CD4-positive, alpha-beta T cell treated with Interleukin-6 at 100 ng/mL for 8 hours (primary cell): Measurements from ENCODE around the gene INHBA.

ENCODE experiments used
- DNase-seq: peaks from one replicate; pipeline ENCODE4 v3.0.0-alpha.2; 2020; ENCODE audit warnings: mixed read lengths, low spot score

Gene INHBA

DNA sequence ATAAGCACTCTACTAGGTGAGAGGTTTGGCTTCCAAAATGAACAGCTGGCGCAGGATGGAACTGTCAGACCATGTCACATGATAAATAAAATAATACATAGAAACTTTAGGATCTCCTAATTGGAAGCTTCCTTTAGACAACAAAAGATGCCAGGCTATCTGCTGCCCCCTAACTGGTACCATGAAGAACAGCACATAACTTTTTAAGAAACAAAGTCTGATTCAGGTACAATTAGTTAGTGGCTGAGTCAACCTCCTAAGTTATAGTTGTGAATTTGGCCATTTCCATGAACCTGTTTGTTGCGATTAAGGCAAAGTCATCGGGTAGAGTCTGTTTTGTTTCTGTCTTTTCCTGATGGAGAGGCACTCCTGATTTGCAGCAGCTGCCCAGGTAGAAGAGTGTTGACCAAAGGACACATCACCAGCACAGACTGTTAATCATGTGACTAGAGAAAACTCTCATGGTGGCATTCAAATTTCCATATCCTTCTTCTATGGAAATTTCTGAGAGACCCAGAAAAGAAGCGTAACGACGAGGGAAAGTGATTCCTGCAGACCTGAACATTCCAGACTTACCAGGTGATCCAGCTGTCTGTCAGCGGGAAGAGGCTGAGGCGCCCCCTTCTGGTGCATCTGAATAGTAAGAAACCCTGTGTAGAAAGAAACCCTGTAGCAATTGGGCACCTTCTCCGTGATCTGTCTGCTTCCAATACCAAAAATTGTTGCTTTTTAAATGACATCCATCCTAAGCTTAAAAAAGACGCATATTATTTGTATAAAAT lies 8.6 kb upstream of the INHBA start:
- DNase-seq: no peak

DNA sequence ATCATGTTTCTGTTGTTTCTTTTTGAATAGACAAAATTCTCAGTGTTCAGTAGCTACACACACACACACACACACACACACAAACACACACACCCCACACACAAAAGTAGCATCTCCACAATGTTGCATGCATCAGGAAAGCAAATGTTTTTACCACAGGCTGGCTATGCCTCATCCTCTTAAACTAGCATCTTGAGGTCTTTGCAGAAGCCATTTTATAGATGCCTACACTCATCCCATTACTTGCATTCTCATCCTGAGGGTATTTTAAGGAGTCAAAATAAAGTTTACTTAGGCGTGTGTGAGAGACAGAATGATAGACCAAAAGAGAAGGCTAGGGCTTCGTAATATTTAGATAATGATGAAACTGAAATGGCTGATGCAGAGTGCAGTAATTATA lies 7.9 kb upstream of the INHBA start:
- no peak for DNase-seq

DNA sequence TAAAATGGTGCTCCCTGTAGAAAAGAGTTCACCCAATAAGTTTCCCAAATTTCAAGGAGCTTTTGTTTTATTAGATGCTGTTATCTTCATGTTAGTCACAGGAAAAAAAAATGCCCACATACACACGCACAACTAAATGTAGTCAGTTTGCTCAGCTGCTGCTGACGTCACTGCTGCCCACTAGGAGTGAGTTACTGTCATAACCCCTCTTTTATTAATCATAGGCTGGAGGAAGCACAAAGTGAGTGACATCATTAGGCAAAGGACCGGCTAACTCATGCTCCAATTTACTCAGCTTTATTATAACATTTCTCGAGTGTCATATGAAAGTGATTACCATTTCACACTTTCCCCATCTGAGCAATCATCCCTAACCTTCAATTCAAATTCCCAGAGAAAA lies 6.7 kb upstream of the INHBA start:
- no peak for DNase-seq

DNA sequence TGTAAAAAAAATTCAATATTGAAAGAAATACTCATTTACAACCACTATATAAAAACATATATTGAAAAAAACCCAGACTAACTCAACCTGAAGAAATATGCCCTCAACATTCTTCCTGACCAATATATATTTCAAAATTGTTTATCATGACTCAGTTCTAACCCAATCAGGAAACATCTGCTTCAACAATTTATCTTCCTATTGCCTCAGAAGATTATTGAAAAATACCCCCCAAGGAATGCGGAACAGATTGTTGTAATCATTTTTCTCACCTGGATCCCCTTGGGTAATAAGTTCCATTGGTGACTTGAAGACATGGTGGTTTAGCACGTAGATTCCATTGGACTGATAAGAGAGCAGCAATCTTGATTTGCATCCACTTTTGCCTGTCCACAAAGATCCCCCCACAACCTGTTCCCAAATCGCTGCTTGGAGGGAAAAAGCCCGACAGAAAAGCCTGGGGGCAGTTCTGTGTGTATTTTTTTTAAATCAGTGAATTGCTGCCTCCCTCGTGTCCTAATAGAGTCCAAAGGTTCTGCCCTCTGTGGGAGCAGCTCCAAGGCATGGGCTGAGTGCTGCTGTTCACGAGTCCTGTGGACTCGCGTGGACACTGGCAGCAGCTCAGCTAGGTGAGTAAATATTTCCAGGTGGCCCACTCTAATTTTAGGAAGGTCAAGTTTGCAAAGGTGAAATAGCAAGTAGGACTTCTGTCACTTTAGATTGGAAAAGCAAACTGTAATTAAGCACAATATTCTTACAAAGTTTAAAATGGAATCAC lies 5.9 kb upstream of the INHBA start:
- DNase-seq: no peak

DNA sequence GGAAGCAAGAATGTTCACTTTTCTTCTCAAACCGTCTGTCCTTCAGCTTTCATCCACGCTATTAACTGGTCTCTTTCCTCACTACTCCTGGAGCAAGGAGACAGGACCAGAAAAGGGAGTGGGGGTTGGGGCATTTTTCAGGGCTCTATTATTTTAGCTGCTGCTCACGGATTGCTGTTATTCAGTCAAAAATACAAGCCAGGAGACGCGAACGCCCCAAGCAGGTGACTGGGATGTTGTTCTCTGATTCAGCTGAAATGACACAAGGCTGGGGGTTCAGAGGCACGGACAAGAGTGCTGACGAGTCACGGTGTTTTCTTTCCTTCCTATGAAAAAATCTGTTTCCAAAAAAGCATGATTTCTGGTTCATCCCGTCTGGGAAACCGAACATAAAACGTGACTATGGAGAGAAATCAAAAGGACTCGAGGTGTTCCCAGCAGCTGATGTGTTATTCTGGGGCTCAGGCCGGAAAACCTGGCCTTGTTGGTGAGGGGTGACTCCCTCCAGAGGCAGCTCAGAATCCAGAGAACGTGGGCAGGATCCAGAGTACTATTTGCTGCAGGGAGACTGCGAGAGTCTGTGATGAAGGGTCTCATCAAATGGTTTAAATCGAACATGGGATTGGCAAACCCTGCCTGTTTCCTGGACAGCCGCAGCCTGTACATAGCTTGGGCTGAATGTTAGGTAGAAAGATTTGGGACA lies 3.5 kb upstream of the INHBA start:
- no peak for DNase-seq

DNA sequence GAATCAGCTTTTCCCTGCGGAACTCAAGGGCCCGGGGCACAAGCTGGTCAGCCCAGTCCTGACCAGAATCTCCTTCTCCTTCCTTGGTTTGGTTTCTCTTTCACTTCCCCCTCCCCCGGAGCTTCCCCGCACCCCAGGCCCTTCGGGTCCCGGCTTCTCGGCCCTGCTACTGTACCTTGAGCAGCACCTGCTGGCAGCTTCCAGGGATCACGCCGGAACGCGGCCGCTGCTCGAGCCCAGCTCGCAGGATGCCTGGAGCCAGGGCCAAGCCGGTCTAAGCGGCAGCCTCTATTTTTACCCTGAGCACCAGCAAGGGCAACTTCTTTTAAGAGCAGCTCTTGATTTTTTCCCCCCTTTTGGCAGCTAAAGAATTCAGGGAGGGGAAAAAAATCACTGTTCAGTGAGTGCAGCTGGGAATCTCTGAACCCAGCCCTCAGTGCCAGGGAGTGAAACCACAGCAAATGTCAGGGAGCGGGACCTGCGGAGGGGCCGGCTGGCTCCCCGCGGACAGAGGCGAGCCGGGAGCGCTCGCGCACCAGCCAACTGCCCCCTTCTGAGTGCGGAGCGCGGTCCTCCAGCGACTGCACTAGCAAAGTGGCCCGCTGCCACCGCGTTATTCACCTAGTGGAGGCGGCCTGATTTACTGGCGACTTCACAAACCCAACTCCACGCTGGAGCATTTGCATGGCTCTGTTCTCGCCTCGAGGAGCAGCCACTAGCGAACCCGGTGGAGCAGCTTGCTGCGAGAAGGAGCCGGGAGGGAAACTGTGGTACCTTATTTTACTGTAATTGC lies 2.4 kb upstream of the INHBA start:
- DNase-seq: peak; percentile 15

DNA sequence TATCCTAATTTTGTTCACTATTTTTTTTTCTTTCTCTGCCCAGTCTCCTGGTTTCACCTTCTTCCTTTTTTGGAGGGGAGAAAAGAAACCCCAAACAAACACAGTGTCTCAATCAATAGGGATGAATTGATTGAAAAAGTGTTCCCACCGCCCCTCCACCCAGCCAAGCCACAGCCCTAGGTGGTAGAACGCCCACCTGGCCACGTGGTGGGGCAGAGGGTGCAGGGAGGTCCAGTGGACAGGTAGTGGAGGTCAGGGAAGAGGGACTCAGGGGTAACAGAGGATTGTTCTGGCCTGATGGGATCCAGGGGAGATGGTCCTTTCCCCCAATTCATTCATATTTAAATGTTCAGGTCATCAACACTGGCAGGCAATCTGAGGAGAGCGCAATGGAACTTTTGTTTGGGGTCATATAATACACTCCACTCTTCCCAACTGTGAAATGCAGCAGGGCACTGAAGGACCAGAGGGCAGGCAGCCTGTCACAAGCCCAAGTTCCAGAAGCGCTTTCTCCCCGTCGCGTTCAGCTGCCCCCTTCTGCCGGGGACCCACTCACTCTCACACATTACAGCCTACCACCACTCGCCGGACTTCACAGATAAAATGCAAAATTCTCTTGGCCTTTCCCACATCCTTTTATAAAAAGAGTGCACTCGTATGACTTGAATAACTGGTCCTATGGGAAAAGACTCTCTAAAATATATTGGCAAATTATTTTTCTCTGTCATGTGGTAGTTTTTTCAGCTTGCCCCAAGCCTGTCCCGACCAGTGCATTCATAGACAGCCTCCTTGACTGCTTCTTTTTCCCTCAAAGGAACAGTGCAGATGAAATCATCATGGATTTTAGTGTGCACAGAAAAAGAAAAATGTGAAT lies 1.6 kb downstream of the INHBA start:
- DNase-seq: no peak

DNA sequence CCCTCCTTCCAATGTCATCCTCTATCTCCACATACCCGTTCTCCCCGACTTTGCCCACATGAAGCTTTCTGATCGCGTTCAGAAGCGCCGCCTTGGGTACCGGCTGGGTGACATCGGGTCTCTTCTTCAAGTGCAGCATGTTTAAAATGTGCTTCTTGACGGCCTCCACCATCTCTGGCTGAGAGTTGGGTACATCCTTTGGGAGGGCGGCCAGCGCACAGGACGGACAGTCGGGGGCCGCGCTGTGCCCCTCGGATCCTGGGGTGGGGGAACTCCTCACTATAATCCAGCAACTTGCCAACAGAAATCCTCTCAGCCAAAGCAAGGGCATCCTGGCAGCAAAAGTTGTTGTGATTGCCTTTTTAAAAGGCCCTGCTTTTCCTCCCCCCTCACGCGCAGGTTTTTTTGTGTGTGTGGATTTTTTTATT lies 2.8 kb downstream of the INHBA start:
- DNase-seq: no peak

DNA sequence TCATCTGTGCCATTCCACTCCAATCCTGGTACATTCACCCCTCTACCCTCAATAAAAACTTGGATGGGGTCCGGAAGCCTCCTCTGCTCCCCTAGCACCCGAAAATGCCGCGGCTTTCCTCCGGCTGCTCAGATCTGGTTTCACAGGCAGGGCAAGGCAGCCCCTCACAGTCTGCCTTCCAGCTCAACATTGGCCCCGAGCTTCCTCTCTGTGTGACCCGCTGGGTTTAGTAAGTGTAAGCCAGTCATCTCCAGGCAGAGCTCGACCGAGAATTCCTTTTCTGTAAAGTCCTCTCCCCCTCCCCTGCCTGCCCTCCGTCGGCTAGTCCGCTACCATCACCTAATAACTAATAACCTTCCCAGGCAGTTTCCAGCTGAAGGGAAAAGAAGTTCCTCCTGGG lies 3.4 kb downstream of the INHBA start:
- DNase-seq: no peak

DNA sequence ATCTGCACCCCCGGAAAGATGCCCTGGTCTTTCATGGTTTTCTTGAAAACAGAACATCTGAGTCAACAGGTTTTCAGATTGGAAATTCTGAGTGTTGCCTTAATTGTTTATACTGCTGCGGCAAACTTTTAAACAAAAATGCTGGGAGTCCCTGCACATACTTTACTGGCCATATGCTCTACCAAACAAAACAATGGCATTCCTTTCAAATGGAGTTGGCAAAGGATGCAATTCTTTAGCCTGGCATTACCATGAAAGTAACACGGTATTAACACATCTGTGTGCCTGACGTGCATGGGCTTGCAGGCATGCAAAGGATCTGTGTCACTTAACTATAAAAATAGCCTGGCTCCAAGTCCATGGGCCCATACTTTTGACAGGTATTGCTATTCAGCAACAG lies 4.2 kb downstream of the INHBA start:
- DNase-seq: no peak

DNA sequence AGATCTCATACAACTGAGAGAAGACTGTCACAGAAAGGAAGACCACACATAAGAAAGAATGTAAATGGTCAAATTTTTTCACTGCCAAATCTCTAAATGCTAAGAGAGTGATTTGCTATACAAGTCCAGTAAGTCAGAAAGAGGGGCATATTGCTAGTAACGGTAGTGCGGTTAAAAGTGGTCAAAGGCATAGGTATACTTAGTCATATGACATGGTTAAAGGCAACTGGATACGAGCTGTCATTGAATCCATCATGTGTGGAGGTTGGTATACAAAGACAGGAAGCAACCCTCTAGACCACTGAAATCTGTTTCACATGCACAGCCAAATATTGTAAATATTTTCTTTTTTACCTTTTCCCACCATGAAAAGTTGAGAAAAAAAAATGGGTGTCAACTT lies 4.8 kb downstream of the INHBA start:
- DNase-seq: no peak

DNA sequence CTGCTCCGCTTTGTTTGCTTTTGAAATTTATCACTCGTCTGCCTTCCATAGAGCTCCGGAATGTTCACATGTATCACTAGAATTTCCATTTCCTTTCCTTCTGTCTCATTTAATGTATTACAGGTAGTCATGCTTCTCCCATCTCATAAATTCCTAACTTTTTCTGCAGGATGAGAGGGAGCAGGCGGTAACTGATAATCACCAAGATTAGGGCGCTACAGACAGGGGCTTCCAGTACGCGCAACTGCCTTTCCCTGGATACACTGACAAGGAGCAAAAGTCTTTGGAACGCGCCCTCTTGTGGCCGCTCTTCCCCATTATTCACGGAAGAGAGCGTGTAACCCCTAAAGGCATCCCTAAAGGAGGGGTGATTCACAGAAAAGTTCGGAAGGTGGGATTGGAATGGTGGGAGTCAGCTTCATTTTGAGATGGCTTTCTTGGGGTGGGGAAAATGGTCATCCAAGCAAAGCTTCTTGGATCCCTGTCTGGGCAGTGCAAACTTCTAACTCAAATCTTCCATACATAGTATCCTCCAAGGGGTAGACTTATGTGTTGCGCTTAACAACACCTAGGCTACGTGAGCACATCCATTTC lies 6.5 kb downstream of the INHBA start:
- DNase-seq: no peak

DNA sequence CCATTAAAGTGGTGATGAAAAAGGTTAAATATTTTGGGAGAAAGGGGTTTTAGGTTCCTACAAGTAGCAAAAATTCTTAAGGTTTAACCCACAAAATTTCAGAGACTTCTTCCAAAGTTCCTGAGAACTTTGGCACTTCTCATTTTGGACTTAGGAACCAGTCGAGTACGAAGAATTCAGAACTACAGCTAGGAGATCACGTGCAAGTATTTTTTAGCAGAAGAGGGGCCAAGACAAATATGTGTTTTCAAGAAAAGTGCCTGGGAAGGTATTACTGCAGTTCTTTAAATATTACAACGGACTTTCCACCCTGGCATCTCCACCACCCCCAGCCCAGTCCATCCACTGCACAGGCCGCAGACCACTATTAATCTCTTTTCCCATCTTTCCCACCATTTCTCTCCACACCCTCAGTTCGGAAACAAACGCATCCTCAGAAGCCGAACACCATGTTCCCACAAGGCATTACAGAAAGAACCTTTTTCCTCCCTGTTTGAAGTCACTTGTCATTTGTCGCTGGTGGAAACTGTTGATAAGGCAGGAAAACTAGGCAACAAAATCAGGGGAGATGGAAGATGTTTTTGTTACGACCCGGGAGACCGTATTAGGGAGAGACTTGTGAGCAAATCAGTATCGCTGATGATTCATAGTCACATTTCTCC lies 7.1 kb downstream of the INHBA start:
- no peak for DNase-seq

DNA sequence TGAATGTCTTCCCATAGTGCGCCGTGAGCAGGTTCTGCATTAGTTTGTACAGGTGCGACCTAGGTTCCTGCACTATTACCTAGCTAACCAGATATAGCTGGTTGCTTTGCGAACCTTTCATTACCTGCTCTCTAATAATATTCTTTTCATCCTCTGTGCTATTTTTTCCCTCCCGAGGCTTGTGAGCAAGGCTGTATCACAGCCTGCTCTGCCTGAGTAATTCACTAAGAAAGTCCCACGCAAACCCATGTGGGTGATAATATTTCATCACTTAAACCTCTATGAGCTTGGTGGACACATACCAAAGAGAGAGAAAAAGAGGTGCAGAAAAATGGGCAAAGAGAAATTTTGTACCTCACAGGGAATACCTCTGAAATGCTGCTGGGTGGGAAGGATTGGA lies 8.4 kb downstream of the INHBA start:
- DNase-seq: no peak

DNA sequence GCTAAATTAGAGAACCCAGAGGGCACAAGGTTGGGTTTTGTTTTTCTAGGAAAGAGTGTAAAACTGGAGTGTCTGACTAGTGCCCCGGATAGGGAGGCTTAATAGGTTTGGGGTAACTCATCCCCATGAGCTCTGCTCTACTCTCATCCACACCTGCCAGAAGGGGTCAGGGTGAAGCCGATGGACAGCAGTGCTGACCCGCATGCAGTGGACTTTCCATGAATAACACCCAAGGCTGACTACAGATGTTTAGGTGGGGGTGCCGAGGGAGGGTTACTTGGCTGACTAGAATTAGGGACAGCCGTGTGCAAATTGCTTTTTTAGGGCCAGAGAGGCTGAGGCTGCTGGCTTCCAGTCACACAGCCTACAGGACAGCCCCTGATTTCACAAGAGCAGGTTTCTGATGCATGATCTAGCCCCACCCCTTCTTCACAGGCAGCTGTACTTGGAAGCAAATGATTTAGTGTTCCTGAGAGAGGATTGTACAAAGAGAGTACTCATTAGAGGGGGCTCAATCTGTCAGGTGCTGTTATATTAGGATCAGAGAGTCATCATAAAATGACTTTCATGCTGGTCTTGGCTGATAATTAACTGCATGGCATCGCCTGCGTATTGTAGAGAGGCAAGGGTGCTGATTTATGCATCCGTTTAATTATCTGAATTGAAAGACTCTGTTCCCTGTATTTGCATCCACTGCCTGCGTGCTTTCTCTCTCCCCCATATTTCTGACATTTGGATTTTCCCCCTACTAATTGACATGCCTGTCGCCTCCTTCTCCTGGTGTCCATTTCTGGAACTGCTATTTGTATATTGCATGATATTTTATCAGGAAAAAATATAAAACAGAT lies 9.5 kb downstream of the INHBA start:
- DNase-seq: no peak

DNA sequence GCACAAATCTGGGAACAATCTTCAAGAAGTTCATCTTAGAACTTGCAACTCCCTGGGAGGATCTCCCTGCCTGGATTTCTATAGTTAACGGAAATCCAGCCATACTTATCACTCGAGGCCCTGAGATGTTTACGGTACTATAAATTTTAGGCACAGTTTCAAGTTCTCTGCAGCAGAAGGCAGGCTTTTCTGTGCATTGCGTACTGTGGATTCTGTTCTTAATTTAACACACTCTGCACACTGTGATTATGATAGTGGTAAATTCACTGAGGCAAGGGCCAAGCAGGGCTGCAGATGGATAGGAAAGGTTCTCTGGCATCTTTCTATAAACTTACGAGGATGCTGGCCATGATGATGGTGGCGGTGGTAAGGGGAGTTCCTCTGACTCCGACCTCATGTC lies 10.6 kb downstream of the INHBA start:
- DNase-seq: no peak

DNA sequence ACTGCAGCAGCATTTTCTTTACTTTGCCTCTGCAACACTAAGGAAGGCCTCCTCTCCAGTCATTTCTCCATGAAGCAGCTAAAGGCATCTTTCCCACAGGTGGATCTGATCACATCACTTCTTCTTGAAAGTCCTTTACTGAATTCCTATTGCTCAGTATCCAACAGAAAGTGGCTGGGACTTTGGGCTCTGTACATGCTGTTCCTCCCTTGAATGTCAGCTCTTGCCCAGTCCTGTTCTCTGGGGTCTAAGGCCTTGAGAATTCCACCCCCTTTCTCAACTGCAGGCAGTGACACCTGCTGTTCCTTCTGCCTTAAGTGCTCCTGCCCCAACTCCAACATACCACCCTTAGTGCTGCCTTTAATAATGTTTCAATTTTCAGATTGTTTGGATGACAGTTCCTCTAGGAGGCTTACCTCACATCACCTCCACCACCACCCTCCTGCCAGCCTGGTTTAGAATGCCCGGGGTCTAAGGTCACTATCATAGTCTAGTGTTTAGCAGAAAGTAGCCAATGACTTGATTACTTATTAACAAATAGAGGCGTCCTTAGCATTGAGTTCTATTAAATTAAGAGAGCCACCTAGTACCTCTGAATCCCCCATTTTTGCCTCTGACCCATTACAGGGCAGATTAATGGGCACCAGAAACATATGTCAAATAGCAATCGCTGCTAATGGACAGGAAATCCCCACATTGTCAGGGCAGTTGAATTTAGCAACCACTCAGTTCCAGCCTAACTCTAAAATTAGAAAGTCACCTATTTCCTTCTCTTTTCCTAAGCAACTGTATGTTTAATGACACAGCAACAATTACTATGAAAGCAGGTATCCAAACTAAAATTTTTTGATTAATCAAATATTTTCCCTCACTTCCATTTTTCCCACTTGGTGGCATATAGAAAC lies 11.4 kb downstream of the INHBA start:
- no peak for DNase-seq

DNA sequence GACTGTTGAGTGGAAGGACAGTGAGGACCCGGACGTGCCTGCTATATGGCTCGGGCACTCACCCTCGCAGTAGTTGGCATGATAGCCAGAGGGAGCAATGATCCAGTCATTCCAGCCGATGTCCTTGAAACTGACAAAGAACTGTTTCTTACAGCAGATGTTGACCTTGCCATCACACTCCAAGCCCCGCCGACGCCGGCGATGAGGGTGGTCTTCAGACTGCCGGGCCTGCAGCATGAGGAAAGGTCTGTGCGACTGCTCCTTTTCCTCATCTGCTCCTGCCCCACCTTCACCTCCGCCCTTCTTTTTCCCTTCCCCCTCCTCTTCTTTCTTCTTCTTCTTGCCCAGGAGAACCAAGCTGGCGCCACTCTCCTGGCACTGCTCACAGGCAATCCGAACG lies 13.1 kb downstream of the INHBA start:
- DNase-seq: no peak
